Neural cell (in vitro differentiated cells): Measurements from ENCODE around the gene TEX9. TPM values are rescaled to one million over a fixed set of nuclear protein-coding genes. Genes with fewer than 3 reads are reported as not detected.

Experiments
- H2AFZ ChIP-seq: fragments of 200-600, 300-800 bp; sonication (generic), shearing (Covaris generic); 2 replicates; pipeline ENCODE4 v1.6.0; 2014; ENCODE audit warnings: low read depth, mild to moderate bottlenecking, antibody characterized with exemption, low read length, moderate library complexity
- H3F3A ChIP-seq: fragments of 200-600 bp; shearing (Covaris generic); 2 replicates; pipeline ENCODE4 v1.6.1; 2016; ENCODE audit warnings: mild to moderate bottlenecking, moderate library complexity, mixed read lengths, antibody characterized with exemption, low read length; ENCODE audit not compliant: insufficient read depth, poor library complexity, severe bottlenecking
- H3K27ac ChIP-seq: fragments of 200-600, 300-800 bp; sonication (generic), shearing (Covaris generic); 2 replicates; pipeline ENCODE4 v1.5.1; 2014; ENCODE audit warnings: mild to moderate bottlenecking, low read length, moderate library complexity
- H3K27me3 ChIP-seq: fragments of 300-800, 200-600 bp; sonication (generic), shearing (Covaris generic); 2 replicates; pipeline ENCODE4 v1.6.0; 2014; ENCODE audit warnings: mild to moderate bottlenecking, low read depth, low read length, moderate library complexity; ENCODE audit not compliant: insufficient read depth
- H3K36me3 ChIP-seq: fragments of 300-800, 200-600 bp; sonication (generic), shearing (Covaris generic); 2 replicates; pipeline ENCODE4 v1.5.1; 2014; ENCODE audit warnings: mild to moderate bottlenecking, antibody characterized with exemption, low read length, moderate library complexity; ENCODE audit not compliant: insufficient read depth
- H3K4me2 ChIP-seq: fragments of 300-800, 200-600 bp; sonication (generic), shearing (Covaris generic); 2 replicates; pipeline ENCODE4 v1.6.0; 2014; ENCODE audit warnings: mild to moderate bottlenecking, low read length
- H3K4me3 ChIP-seq: fragments of 300-800, 200-600 bp; sonication (generic), shearing (Covaris generic); 2 replicates; pipeline ENCODE4 v1.5.1; 2014; ENCODE audit warnings: mild to moderate bottlenecking, low read length, moderate library complexity
- H3K79me2 ChIP-seq: fragments of 200-600 bp; shearing (Covaris generic); replicated peaks from 2 replicates; pipeline ENCODE4 v1.6.0; 2014; ENCODE audit warnings: mild to moderate bottlenecking, low read length, moderate library complexity; ENCODE audit not compliant: insufficient read depth
- H3K9ac ChIP-seq: fragments of 300-800, 200-600 bp; sonication (generic), shearing (Covaris generic); 2 replicates; pipeline ENCODE4 v1.6.1; 2016; ENCODE audit warnings: mild to moderate bottlenecking, low read length, mixed read lengths
- H3K9me2 ChIP-seq: fragments of 200-600 bp; shearing (Covaris generic); 2 replicates; pipeline ENCODE4 v1.6.1; 2016; ENCODE audit warnings: mild to moderate bottlenecking, low read length, mixed read lengths; ENCODE audit not compliant: insufficient read depth
- H3K9me3 ChIP-seq: fragments of 200-600, 300-800 bp; sonication (generic), shearing (Covaris generic); 2 replicates; pipeline ENCODE4 v1.6.1; 2016; ENCODE audit warnings: mild to moderate bottlenecking, mixed run types, low read length, moderate library complexity, mixed read lengths
- H4K20me1 ChIP-seq: fragments of 200-600 bp; shearing (Covaris generic); 2 replicates; pipeline ENCODE4 v1.6.1; 2016; ENCODE audit warnings: mild to moderate bottlenecking, mixed run types; ENCODE audit not compliant: insufficient read depth
- CTCF ChIP-seq: fragments of 450-650 bp; IDR thresholded peaks from 2 replicates; pipeline ENCODE4 v1.5.1; 2014; ENCODE audit warnings: antibody characterized with exemption, mild to moderate bottlenecking, moderate library complexity; ENCODE audit not compliant: poor library complexity, severe bottlenecking
- EP300 ChIP-seq: fragments of 450-650 bp; conservative IDR thresholded peaks from 2 replicates; pipeline ENCODE4 v1.6.1; 2014; ENCODE audit warnings: antibody characterized with exemption, mild to moderate bottlenecking, moderate library complexity; ENCODE audit not compliant: poor library complexity, severe bottlenecking
- EZH2 ChIP-seq: fragments of 200-600, 300-800 bp; shearing (Covaris generic), sonication (generic); IDR thresholded peaks from 2 replicates; pipeline ENCODE4 v1.6.1; 2014; ENCODE audit warnings: antibody characterized with exemption, low read length, borderline replicate concordance, mild to moderate bottlenecking; ENCODE audit not compliant: insufficient read depth, poor library complexity, severe bottlenecking
- MXI1 ChIP-seq: fragments of 450-650 bp; conservative IDR thresholded peaks from 2 replicates; pipeline ENCODE4 v1.6.1; 2014; ENCODE audit warnings: antibody characterized with exemption, mild to moderate bottlenecking; ENCODE audit not compliant: poor library complexity, severe bottlenecking
- POLR2AphosphoS5 ChIP-seq: IDR thresholded peaks from 2 replicates; pipeline ENCODE4 v1.6.1; 2012
- RAD21 ChIP-seq: fragments of 450-650 bp; conservative IDR thresholded peaks from 2 replicates; pipeline ENCODE4 v1.6.1; 2014; ENCODE audit warnings: antibody characterized with exemption, mild to moderate bottlenecking, moderate library complexity
- REST ChIP-seq: IDR thresholded peaks from 2 replicates; pipeline ENCODE4 v1.6.1; 2012; ENCODE audit warnings: borderline replicate concordance
- SMC3 ChIP-seq: fragments of 450-650 bp; conservative IDR thresholded peaks from 2 replicates; pipeline ENCODE4 v1.6.1; 2014; ENCODE audit warnings: antibody characterized with exemption, mild to moderate bottlenecking, moderate library complexity; ENCODE audit not compliant: poor library complexity
- TAF1 ChIP-seq: IDR thresholded peaks from 2 replicates; pipeline ENCODE4 v1.6.1; 2012; ENCODE audit warnings: low read depth
- polyA plus RNA-seq: library from polyadenylated mRNA; depleted of rRNA; stranded (reverse); fragments of >200 nt; gene quantifications from 2 replicates; pipeline ENCODE4 v1.2.3, GENCODE V29; 2014

The TEX9 gene
- polyA plus RNA-seq, 1 donor from 2014 or later, result 23.6 TPM

DNA sequence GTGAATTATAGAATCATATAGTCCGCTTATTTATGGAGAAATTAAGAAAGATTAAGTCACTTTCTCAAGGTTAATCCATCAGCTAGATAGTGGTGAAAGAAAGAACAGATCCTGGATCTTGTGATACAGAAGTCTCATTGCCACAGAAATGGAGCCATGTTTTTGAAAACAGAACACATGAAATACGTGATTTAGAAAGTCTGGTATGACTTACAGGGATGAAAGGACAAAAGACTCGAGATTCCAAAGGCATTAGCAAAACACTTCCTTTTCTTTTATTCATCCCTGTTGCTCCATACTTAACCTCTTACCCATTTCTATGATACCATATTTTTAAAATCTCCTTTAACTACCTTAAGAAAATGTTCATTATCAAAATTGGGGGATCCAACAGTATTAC lies 40.0 kb upstream of the TEX9 start (continued):
- no peak for TF ChIP-seq RAD21

DNA sequence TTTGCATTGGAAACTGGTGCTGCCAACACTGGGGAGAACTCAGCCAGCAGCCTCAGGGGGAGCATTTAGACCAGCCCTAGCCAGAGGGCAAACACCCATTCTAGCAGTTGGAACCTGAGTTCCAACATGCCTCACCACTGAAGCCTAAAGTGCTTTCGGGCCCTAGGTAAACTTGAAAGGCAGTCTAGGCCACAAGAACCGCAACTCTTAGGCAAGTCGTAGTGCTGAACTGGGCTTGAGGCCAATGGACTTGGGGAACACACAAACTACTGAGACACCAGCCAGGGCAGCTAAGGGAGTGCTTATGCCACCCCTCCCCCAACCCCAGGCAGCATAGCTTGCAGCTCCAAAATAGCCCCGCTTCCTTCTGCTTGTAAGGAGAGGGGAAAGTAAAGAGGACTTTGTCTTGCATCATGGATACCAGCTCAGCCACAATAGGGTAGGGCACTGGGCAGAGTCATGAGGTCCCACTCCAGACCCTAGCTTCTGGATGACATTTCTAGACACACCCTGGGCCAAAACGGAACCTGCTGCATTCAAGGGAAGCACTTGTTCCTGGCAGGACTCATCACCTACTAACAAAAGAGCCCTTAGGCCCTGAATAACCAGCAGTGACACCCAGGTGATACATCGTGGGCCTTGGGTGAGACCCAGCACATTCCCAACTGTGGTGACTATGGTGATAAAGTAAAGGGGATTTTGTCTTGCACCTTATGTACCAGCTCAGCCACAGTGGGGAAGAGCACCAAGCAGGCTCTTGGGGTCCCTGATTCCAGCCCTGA lies 37.3 kb upstream of the TEX9 start:
- H3K9ac ChIP-seq, result no peak overlapping the region
- H3K4me3 ChIP-seq, result no peak overlapping the region
- no peaks in the 10 kb centered on the region for H3K36me3 ChIP-seq
- TF ChIP-seq EP300, result no peak
- no peak for TF ChIP-seq REST
- no peak for TF ChIP-seq RAD21
- no peak for TF ChIP-seq MXI1
- no peak for TF ChIP-seq CTCF
- no peak for TF ChIP-seq TAF1
- TF ChIP-seq EZH2, result no peak
- no peak for TF ChIP-seq POLR2AphosphoS5
- H3F3A ChIP-seq, result no peaks in the 10 kb centered on the region
- no peak overlapping the region for H3K4me2 ChIP-seq
- H2AFZ ChIP-seq, result no peak overlapping the region
- no peak overlapping the region for H3K27ac ChIP-seq
- H3K27me3 ChIP-seq, result no peaks in the 10 kb centered on the region
- no peaks in the 10 kb centered on the region for H3K9me2 ChIP-seq
- H3K9me3 ChIP-seq, result no peaks in the 10 kb centered on the region
- no peaks in the 10 kb centered on the region for H3K79me2 ChIP-seq
- H4K20me1 ChIP-seq, result no peaks in the 10 kb centered on the region

DNA sequence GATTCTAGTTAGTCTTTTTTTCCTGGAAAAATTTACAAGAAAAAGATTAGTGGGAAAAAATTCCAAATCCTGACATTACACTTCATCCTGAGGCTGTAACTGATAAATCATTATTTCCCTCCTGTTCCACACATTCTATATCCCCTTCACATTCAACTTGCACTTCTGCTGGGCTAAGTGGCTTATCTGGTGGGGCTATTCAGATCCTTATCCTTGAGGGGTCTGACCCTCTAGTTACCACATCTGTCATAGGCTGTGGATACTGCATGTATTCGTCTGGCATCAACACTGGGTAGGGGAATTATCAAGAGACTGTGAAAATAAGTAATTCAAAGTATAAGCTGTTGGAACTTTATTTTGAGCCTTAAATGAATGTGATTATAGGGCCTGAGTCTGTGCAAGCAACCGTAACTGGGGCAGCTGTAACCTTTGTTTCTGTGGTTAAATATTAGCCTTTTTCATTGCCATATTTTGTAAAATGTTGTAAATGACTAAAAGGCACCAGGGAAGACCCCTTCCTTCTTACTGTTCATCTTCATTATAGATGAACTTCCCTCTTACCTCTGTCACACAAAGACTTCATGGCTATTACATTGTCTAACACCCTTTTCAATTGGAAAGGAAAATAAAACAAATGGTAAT lies 28.0 kb upstream of the TEX9 start:
- Histone ChIP-seq H3K27me3 (no peaks in the 10 kb centered on the region), H2AFZ (no peak overlapping the region), H3K79me2 (no peaks in the 10 kb centered on the region), H3K9me2 (no peaks in the 10 kb centered on the region), H4K20me1 (no peaks in the 10 kb centered on the region), H3K36me3 (no peaks in the 10 kb centered on the region), H3K4me2 (no peak overlapping the region), H3F3A (no peaks in the 10 kb centered on the region), H3K27ac (no peak overlapping the region), H3K4me3 (no peak overlapping the region), H3K9me3 (no peaks in the 10 kb centered on the region), H3K9ac (no peak overlapping the region)
- no peak for TF ChIP-seq MXI1
- no peak for TF ChIP-seq POLR2AphosphoS5
- TF ChIP-seq EZH2, result no peak
- no peak for TF ChIP-seq TAF1
- no peak for TF ChIP-seq CTCF
- TF ChIP-seq EP300, result no peak
- no peak for TF ChIP-seq SMC3
- TF ChIP-seq RAD21, result no peak
- no peak for TF ChIP-seq REST
